Measurements from ENCODE around the gene PDE10A.

PDE10A gene

GRCh38 chr6:165653196-165653595 lies 9.8 kb downstream of the PDE10A start:
- no peak overlapping the region for H3K9ac ChIP-seq (ENCODE audit: low read depth, low read length)
- no peaks in the 10 kb centered on the region for H3K9me3 ChIP-seq (ENCODE audit: control insufficient read depth, insufficient read depth, low read length)
- no peak overlapping the region for H3K4me3 ChIP-seq (ENCODE audit: low read depth, low read length)
- no peaks in the 10 kb centered on the region for H3K36me3 ChIP-seq (ENCODE audit: control insufficient read depth, insufficient read depth, low read length)
- peaks cover 19% of the 10 kb centered on the region for H3K4me1 ChIP-seq (ENCODE audit: control insufficient read depth, insufficient read depth, low read length)
- peaks cover 19% of the 10 kb centered on the region for H3K27me3 ChIP-seq (ENCODE audit: control insufficient read depth, insufficient read depth, low read length)
- no peak overlapping the region for H3K27ac ChIP-seq (ENCODE audit: low read depth, low read length)

- Histone ChIP-seq H3K27ac (ENCODE audit: low read depth, low read length) (no peak overlapping the region), H3K4me3 (ENCODE audit: low read depth, low read length) (no peak overlapping the region), H3K9ac (ENCODE audit: low read depth, low read length) (no peak overlapping the region), H3K27me3 (ENCODE audit: control insufficient read depth, insufficient read depth, low read length) (peaks cover 14% of the 10 kb centered on the region), H3K9me3 (ENCODE audit: control insufficient read depth, insufficient read depth, low read length) (no peaks in the 10 kb centered on the region), H3K4me1 (ENCODE audit: control insufficient read depth, insufficient read depth, low read length) (peaks cover 15% of the 10 kb centered on the region), H3K36me3 (ENCODE audit: control insufficient read depth, insufficient read depth, low read length) (no peaks in the 10 kb centered on the region)
Measured at GRCh38 chr6:165652766-165653165, 10.3 kb downstream of the PDE10A start.

- Histone ChIP-seq H3K9me3 (ENCODE audit: control insufficient read depth, insufficient read depth, low read length) (no peaks in the 10 kb centered on the region), H3K27me3 (ENCODE audit: control insufficient read depth, insufficient read depth, low read length) (no peaks in the 10 kb centered on the region), H3K4me3 (ENCODE audit: low read depth, low read length) (no peak overlapping the region), H3K36me3 (ENCODE audit: control insufficient read depth, insufficient read depth, low read length) (no peaks in the 10 kb centered on the region), H3K27ac (ENCODE audit: low read depth, low read length) (no peak overlapping the region), H3K4me1 (ENCODE audit: control insufficient read depth, insufficient read depth, low read length) (no peaks in the 10 kb centered on the region), H3K9ac (ENCODE audit: low read depth, low read length) (no peak overlapping the region)
Measured at GRCh38 chr6:165649166-165650137, 13.6 kb downstream of the PDE10A start.

- Histone ChIP-seq H3K36me3 (ENCODE audit: control insufficient read depth, insufficient read depth, low read length) (no peaks in the 10 kb centered on the region), H3K27ac (ENCODE audit: low read depth, low read length) (no peak overlapping the region), H3K4me1 (ENCODE audit: control insufficient read depth, insufficient read depth, low read length) (no peaks in the 10 kb centered on the region), H3K9me3 (ENCODE audit: control insufficient read depth, insufficient read depth, low read length) (no peaks in the 10 kb centered on the region), H3K9ac (ENCODE audit: low read depth, low read length) (no peak overlapping the region), H3K27me3 (ENCODE audit: control insufficient read depth, insufficient read depth, low read length) (no peaks in the 10 kb centered on the region), H3K4me3 (ENCODE audit: low read depth, low read length) (no peak overlapping the region)
Measured at GRCh38 chr6:165647041-165647440, 16.0 kb downstream of the PDE10A start.

- H3K36me3 ChIP-seq (ENCODE audit: control insufficient read depth, insufficient read depth, low read length) = no peaks in the 10 kb centered on the region
- no peak overlapping the region for H3K9ac ChIP-seq (ENCODE audit: low read depth, low read length)
- H3K4me3 ChIP-seq (ENCODE audit: low read depth, low read length) = no peak overlapping the region
- H3K27me3 ChIP-seq (ENCODE audit: control insufficient read depth, insufficient read depth, low read length) = no peaks in the 10 kb centered on the region
- H3K4me1 ChIP-seq (ENCODE audit: control insufficient read depth, insufficient read depth, low read length) = no peaks in the 10 kb centered on the region
- no peak overlapping the region for H3K27ac ChIP-seq (ENCODE audit: low read depth, low read length)
- no peaks in the 10 kb centered on the region for H3K9me3 ChIP-seq (ENCODE audit: control insufficient read depth, insufficient read depth, low read length)
Measured at GRCh38 chr6:165645919-165646318, 17.1 kb downstream of the PDE10A start.

- Histone ChIP-seq H3K36me3 (ENCODE audit: control insufficient read depth, insufficient read depth, low read length) (no peaks in the 10 kb centered on the region), H3K27ac (ENCODE audit: low read depth, low read length) (no peak overlapping the region), H3K4me3 (ENCODE audit: low read depth, low read length) (no peak overlapping the region), H3K4me1 (ENCODE audit: control insufficient read depth, insufficient read depth, low read length) (no peaks in the 10 kb centered on the region), H3K9ac (ENCODE audit: low read depth, low read length) (no peak overlapping the region), H3K9me3 (ENCODE audit: control insufficient read depth, insufficient read depth, low read length) (no peaks in the 10 kb centered on the region), H3K27me3 (ENCODE audit: control insufficient read depth, insufficient read depth, low read length) (no peaks in the 10 kb centered on the region)
Measured at GRCh38 chr6:165644586-165645266, 18.3 kb downstream of the PDE10A start.

GRCh38 chr6:165643015-165643414 lies 20.0 kb downstream of the PDE10A start:
- Histone ChIP-seq H3K9me3 (ENCODE audit: control insufficient read depth, insufficient read depth, low read length) (no peaks in the 10 kb centered on the region), H3K27ac (ENCODE audit: low read depth, low read length) (no peak overlapping the region), H3K9ac (ENCODE audit: low read depth, low read length) (no peak overlapping the region), H3K4me1 (ENCODE audit: control insufficient read depth, insufficient read depth, low read length) (peaks cover 8% of the 10 kb centered on the region), H3K36me3 (ENCODE audit: control insufficient read depth, insufficient read depth, low read length) (no peaks in the 10 kb centered on the region), H3K4me3 (ENCODE audit: low read depth, low read length) (no peak overlapping the region), H3K27me3 (ENCODE audit: control insufficient read depth, insufficient read depth, low read length) (no peaks in the 10 kb centered on the region)

- Histone ChIP-seq H3K36me3 (ENCODE audit: control insufficient read depth, insufficient read depth, low read length) (no peaks in the 10 kb centered on the region), H3K4me1 (ENCODE audit: control insufficient read depth, insufficient read depth, low read length) (peaks cover 21% of the 10 kb centered on the region), H3K9ac (ENCODE audit: low read depth, low read length) (no peak overlapping the region), H3K9me3 (ENCODE audit: control insufficient read depth, insufficient read depth, low read length) (no peaks in the 10 kb centered on the region), H3K4me3 (ENCODE audit: low read depth, low read length) (no peak overlapping the region), H3K27ac (ENCODE audit: low read depth, low read length) (no peak overlapping the region), H3K27me3 (ENCODE audit: control insufficient read depth, insufficient read depth, low read length) (no peaks in the 10 kb centered on the region)
Measured at GRCh38 chr6:165641672-165642156, 21.3 kb downstream of the PDE10A start.

- Histone ChIP-seq H3K9me3 (ENCODE audit: control insufficient read depth, insufficient read depth, low read length) (no peaks in the 10 kb centered on the region), H3K36me3 (ENCODE audit: control insufficient read depth, insufficient read depth, low read length) (no peaks in the 10 kb centered on the region), H3K27me3 (ENCODE audit: control insufficient read depth, insufficient read depth, low read length) (no peaks in the 10 kb centered on the region), H3K27ac (ENCODE audit: low read depth, low read length) (no peak overlapping the region), H3K4me3 (ENCODE audit: low read depth, low read length) (no peak overlapping the region), H3K4me1 (ENCODE audit: control insufficient read depth, insufficient read depth, low read length) (peaks cover 30% of the 10 kb centered on the region), H3K9ac (ENCODE audit: low read depth, low read length) (no peak overlapping the region)
Measured at GRCh38 chr6:165640806-165641205, 22.2 kb downstream of the PDE10A start.

- H3K4me3 ChIP-seq (ENCODE audit: low read depth, low read length) = no peak overlapping the region
- H3K27ac ChIP-seq (ENCODE audit: low read depth, low read length) = no peak overlapping the region
- H3K36me3 ChIP-seq (ENCODE audit: control insufficient read depth, insufficient read depth, low read length) = no peaks in the 10 kb centered on the region
- H3K9me3 ChIP-seq (ENCODE audit: control insufficient read depth, insufficient read depth, low read length) = no peaks in the 10 kb centered on the region
- no peaks in the 10 kb centered on the region for H3K27me3 ChIP-seq (ENCODE audit: control insufficient read depth, insufficient read depth, low read length)
- H3K4me1 ChIP-seq (ENCODE audit: control insufficient read depth, insufficient read depth, low read length) = peaks cover 40% of the 10 kb centered on the region
- no peak overlapping the region for H3K9ac ChIP-seq (ENCODE audit: low read depth, low read length)
Measured at GRCh38 chr6:165638530-165638929, 24.5 kb downstream of the PDE10A start.

GRCh38 chr6:165637586-165637985 lies 25.5 kb downstream of the PDE10A start:
- Histone ChIP-seq H3K27ac (ENCODE audit: low read depth, low read length) (peak overlapping the region; percentile 7), H3K9ac (ENCODE audit: low read depth, low read length) (no peak overlapping the region), H3K36me3 (ENCODE audit: control insufficient read depth, insufficient read depth, low read length) (no peaks in the 10 kb centered on the region), H3K27me3 (ENCODE audit: control insufficient read depth, insufficient read depth, low read length) (no peaks in the 10 kb centered on the region), H3K4me3 (ENCODE audit: low read depth, low read length) (no peak overlapping the region), H3K4me1 (ENCODE audit: control insufficient read depth, insufficient read depth, low read length) (peaks cover 40% of the 10 kb centered on the region), H3K9me3 (ENCODE audit: control insufficient read depth, insufficient read depth, low read length) (no peaks in the 10 kb centered on the region)

Data from HUES48 (cell line).